Glomerular endothelial cell (primary cell): Measurements from ENCODE around the gene ZSCAN9. TPM values are rescaled to one million over a fixed set of nuclear protein-coding genes. Genes with fewer than 3 reads are reported as not detected.

Experiments used
- DNase-seq: peaks from one replicate; pipeline ENCODE4 v3.0.0-alpha.2; 2011; ENCODE audit warnings: low read depth, low spot score; ENCODE audit errors: extremely low read depth
- total RNA-seq: library from RNA; depleted of rRNA; stranded (reverse); fragments of >200 nt; gene quantifications from 2 replicates; pipeline ENCODE4 v1.2.3, GENCODE V29; 2015

ZSCAN9 gene
- 7.1 and 18.6 TPM in 2 replicates for total RNA-seq

DNA sequence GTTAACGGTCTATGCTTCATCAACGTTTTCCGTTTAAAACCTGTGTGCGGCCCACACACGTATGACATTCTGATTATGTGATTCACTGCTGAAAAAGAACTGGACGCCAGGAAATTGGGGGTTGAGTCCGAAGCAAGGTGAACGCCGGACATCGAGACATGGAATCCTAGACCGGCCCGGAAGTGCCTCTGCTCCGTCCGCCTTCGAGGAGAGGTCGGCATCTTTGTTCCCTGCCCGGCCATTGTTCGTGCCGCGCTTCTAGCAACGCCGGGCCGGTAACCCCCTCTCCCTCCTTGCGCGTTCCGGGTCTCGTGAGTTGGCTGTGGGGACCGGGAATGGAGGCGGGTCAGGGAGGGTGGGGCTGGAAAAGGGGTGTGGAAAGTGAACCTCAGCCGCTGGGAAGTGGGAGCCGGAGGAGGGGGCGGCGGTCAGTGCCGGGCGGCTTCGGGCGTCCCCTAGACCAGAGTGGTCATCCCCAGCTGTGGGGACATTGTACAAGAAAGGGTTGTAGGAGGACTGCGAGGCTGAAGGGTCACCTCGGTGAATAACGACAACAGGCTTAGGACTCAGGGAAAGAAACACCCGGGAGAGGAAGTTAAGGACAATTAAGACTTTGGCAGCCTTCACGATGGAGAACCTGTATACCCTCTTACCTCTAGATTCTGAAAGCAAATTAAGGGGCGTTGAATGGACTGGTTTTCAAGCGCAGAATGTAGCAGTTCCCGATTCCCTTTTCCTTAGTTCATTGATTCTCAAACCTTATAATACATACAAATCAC is at the start of gene ZSCAN9:
Gene ZSCAN9, plus strand, starts transcription at position 220 of the 779 bp plus-strand sequence. CDS start 1,810 bp downstream, outside the sequence.
- DNase-seq: peak; percentile 77

DNA sequence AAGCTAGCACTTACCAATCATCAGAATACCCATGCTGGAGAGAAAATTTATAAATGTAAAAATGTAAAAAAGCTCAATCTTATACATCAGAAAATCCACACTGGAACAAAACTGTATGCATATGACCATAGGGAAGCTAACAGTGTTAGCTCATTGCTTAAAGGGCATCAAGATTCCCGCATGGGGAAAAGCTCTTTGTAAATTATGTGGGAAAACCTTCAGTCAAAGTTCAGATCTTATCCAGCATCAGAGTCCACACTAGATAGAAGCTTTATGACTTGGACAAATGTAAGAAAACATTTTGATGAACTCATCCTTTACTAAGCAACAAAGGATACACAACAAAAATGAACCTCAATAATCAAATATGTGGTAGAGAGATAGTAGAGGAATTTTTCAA is 48.7 kb upstream of the ZSCAN9 start:
- DNase-seq: no peak

DNA sequence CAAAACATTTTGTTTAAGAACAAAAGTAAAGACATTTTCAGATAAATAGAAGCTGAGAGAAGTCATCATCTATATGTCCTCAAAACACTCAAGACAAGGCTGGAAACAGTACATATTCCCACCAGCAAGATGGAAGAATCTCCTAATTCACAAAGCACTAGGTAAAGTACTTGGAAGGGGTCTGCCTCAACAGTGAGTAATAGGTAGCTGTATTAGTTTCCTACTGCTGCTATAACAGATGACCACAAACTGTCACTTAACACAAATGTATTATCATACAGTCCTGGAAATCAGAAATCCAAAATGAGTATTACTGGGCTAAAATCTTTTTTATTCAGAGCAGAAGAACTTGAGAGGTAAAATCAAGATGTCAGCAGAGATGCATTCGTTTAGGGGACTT is 42.8 kb upstream of the ZSCAN9 start:
- no peak for DNase-seq

DNA sequence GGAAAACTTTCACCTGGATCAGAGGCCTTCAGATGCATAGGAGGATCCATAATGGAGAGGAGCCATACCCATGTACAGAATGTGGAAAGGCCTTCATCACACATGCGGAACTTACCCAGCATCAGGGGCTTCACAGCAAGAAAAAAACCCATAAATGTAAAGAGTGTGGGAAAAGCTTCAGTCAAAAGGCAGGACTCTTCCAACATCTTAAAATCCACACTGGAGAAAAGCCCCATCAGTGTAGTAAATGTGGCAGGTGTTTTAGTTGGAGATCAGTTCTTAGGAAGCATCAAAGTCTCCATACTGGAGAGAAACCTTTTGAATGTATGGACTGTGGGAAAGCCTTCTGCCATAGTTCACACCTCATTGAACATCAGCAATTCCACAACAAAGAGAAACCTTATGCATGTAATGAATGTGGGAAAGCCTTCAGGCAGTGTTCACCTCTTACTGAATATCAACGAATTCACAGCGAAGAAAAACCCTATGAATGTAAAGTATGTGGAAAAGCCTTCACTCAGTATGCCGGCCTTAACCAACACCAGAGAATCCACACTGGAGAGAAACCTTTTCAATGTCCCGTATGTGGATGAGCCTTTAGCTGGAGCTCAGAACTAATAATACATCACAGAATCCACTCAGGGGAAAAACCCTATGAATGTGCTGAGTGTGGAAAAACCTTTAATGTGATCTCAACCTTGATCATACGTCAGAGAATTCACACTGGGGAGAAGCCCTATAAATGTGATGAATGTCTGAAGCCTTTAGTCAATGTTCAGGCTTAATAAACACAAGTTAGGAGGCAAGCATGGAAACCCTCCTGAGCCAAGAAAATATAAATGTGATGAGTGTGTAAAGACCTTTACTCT is 36.7 kb upstream of the ZSCAN9 start:
- DNase-seq: no peak

DNA sequence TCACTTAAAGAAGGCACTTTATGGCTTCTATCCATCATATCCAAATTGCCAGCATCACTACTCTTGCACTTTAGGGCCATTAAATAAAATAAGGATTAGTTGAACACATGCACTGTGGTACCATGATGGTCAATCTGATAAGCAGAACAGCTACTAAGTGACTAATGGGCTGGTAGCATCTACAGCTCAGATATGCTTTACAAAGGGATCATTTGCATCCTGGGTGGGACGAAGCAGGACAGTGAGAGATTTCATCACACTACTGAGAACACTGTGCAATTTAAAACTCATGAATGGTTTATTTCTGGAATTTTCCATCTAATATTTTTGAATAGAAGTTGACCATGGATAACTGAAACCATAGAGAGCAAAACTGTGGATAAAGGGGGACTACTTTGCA is 25.1 kb upstream of the ZSCAN9 start:
- no peak for DNase-seq

DNA sequence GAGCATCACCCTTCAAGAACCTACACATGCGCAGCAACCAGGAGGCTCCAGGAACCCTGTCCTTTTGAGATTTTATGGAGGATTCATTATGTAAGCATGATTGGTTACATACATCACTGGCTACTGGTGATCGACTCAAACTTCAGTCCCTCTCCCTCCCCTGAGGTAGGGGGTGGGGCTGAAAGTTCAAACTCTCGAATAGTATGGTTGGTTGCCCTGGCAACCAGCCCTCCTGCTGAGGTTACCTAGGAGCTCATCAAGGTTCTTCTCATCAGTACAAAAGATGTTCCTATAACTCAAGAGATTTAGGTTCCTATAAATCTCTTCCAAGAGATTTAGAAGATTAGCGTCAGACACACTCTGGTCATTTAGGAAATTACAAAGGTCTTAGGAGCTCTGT is 21.9 kb upstream of the ZSCAN9 start:
- DNase-seq: no peak

DNA sequence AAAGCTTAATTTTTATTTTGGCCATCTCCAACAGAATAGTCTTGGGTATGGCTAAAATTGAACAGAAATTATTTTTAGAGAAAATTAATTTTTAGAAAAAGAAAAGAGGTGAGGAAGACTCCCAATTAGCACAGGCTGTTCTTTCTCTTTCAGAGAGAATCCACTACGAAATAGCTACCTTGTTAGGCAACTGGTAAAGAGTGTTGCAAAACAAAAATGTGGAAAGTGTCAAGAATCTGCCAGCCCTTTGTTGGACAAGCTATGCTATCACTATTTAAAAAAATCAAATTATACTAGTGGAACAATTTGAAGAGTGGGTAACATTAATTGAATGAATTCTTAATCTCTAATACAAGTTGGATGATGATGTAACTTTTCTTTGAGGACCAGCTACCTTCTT is 19.2 kb upstream of the ZSCAN9 start:
- no peak for DNase-seq

DNA sequence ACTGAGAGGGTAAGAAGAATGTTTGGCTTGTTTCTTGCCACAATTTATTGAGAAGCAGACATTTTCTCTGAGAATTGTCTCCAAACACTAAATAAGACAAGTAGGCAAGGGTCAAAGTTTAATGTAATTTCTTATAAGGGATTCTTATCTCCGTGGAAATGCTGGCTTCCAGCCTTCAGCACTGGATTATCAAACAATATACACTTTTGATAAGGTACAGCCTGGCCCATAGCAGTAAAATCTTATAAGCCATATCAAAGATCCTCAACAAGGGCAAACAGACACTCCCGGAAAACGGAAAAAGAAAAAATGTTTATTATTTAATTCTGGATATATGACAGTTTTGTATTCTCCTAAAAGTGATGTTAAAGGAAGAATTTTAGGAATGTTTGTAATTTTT is 18.5 kb upstream of the ZSCAN9 start:
- no peak for DNase-seq

DNA sequence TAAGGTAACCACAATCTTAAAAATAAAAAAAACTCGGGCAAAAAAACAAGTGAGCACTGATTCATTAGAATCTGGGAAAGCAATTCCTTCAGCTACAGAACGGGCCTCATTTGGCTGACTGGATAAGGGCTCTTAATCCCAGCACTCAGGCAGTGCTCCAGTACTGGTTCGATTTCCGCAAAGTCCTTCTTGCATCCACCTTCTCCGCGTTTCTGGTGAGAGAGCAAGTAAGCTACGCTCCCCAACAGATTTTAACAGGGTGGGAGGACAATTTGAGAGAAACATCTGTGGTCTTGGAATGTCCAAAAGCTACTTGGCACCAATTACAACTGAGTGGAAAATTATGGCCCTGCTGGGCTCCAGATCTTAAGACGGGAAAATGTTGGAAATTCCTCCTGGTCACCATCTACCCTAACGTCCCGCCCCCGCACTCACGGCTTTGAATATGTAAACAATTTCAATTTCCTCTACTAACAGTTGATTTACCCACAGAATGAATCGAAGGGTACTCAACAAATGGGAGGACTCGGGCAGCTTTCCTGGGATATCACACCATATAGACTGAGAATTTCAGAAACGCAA is 18.1 kb upstream of the ZSCAN9 start:
- DNase-seq: no peak

DNA sequence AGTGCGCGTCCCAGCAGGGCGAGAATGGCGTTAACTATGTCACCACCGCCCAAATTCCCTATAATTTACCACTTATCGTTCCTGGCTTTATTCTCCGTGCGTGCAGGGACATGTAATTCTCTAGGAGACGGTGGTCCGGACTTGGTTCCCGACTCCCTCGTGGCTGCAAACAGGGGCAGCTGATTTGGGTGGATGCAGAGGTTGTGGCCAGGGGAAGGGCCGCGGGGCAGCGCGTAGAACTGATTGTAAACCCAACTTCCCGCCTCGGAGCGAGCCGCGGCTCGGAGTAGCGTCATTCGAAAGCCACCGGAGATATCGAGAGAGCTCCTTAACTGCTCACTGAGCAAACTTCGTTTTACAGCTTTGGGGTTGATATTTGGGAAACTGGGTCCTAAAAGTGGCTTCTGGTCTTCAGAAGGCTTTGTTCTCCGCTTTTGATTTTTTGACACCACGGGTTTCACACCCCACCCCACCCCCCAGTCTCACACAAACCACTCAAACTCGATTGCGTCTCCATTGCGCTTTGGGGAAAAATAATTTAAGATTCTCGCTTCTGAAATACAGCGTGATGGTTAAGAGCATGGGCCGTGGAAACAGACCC is 17.5 kb upstream of the ZSCAN9 start:
- DNase-seq: no peak

DNA sequence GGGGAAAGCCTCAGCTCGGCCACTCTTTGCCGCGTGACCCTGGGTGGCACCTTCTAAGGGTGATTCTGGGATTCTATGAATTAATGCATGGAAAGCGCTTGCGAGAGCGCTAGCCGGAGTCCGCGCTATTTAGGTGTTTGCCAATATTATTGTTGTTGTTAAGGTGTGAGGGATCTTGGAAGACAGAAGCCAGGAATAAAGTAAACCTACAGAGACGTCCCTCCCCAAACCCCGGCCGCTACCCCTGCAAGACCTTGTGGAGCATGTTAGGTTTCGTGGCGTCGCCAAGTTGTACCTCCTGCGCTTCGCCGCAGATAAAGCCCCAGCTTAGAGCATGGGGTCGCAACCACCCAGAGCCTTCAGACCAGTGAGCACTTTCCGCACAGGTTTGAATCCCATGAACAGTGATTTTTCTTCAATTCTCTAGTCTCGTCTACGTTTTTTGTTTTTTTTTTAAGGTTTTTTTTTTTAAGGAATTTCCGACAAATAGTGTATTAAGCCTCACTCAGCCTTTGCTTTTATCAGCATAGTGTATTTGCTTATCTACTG is 16.9 kb upstream of the ZSCAN9 start:
- no peak for DNase-seq

DNA sequence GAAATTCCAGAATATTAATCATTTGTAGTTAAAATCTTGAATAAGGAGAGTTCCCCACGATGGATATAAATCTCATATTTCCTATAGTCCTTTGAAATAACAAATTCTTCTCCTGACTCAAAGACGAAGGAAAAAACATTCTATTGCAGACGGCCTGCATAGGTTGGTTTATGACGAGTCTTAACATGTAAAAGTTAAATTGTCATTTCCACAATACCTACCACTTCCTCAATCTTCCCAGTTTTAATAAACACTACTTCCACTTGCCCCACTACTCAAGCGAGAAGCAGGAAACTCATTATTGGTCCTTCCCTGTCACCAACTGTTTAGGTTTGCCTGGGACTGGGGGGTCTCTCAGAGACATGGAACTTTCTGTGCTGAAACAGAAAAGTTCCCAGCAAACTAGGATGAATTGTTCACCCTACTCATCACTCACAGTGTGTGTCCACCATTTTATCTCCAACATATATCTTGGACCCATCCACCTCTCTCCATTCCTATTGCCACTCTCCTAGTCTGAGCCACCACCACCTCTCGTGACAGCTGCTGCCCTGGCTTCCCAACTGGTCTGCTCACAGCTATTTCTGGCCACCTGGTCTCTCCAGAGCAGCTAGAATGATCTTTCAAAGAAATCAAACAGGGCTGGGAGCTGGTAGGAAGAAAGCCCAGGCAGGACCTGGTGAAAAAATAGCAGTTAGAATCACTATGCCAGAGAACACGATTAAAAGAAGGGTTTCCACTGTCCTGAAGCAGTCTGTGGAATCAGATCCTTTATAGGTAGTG is 15.1 kb upstream of the ZSCAN9 start:
- no peak for DNase-seq

DNA sequence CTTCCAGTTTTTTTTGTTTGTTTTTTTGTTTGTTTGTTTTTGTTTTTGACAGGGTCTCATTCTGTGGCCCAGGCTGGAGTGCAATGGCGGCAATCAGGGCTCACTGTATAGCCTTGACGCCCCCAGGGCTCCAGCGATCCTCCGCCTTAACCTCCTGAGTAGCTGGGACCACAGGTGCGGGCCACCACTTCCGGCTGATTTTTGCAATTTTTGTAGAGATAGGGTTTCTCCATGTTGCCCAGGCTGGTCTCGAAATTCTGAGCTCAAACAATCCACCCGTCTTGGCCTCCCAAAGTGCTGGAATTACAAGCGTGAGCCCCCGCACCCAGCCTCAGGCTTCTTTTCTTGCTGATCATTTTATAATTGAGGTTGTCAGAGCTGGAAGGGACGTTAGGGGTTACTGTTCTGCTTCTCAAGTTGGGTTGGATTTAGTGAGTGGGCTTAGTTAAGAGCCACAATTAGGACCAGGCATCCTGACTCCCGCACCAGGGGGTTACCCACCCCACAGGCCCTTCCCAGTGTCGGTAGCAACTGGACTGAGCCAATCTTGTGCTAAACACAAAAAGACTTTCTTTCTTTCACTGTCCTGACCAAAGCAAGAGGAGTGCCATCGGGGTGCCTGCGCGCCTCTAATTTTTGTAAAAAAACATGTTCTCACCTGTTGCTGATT is 13.1 kb upstream of the ZSCAN9 start:
- no peak for DNase-seq

DNA sequence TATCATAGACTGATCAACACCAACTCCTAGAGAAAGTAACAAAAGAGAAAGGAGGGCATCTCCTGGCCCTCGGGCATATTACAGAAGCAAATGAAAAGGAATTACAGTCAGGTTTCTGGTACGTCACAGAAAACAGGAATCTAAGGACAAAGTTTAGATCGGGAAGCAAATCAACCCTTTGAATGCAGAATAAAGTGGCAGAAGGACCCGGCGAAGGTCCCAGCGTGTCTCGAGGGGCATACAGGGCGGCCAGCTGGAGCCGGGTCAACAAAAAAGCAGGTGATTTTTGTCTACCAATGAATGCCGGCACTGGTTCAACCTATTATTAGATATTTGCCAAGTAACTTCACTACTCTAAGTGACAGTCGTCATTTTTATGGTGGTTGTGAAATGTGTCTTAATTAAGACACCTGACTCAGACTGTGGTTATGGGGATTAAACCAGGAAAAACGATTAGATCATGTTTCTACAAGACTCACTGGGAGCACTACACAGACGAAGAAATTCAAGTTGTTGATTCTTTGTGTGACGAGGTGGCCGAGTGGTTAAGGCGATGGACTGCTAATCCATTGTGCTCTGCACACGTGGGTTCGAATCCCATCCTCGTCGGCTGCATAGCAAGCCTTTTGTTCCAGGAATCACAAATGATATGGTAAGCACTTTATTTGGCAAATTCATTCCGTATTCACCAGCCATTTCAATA is 12.4 kb upstream of the ZSCAN9 start:
- peak; percentile 89 for DNase-seq

DNA sequence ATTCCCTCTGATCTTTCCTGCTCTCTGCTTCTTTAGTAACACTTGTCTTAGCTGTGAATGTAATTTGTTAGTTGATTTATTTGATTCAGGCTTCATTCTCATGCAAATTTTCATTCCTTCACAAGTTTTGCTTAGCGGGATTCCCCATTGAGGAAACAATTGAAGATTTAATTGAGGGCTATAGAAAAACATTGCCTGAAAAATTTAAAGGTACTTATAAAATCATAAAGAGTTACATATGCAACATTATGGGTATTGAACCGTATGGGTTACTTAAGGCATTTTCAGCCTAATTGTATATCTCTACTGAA is 11.9 kb upstream of the ZSCAN9 start:
- DNase-seq: no peak

DNA sequence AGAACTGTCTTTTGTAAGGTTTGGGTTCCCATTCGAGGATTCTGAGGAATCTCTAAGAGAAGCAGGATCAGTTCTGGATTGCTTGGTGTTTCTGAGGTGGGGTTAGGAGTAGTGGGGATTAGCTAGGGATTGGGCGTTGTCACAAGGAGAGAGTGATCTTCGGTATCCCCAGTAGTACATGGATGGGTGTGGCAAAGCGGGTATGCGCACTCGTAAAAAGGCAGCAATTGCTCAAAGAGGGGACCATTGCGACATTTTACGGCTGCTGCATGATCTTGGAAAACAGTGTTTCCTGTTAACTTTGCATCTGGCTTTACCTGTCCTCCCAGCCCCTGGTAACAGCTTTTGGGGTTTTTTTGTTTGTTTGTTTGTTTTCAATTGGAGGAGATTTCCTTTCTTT is 9.7 kb upstream of the ZSCAN9 start:
- DNase-seq: no peak

DNA sequence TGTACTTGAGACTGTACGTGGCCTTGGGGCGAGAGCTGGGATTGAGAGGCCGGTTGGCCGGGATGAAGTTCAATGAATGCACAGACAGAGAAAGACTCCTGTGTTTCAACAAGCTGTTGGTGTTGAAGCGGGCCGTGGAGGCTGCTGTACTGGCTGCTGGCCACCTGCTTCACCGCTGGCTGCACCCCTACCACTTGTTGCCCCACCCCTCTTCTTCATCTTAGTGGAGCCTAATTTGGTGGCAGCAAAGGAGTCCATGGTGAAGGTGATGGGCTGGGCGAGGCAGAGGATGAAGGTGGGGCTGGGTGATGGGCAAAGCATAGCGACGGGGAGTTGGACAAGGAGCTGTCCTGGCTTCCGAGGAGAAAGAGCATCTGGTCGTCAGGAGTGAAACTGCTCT is 7.2 kb upstream of the ZSCAN9 start:
- no peak for DNase-seq

DNA sequence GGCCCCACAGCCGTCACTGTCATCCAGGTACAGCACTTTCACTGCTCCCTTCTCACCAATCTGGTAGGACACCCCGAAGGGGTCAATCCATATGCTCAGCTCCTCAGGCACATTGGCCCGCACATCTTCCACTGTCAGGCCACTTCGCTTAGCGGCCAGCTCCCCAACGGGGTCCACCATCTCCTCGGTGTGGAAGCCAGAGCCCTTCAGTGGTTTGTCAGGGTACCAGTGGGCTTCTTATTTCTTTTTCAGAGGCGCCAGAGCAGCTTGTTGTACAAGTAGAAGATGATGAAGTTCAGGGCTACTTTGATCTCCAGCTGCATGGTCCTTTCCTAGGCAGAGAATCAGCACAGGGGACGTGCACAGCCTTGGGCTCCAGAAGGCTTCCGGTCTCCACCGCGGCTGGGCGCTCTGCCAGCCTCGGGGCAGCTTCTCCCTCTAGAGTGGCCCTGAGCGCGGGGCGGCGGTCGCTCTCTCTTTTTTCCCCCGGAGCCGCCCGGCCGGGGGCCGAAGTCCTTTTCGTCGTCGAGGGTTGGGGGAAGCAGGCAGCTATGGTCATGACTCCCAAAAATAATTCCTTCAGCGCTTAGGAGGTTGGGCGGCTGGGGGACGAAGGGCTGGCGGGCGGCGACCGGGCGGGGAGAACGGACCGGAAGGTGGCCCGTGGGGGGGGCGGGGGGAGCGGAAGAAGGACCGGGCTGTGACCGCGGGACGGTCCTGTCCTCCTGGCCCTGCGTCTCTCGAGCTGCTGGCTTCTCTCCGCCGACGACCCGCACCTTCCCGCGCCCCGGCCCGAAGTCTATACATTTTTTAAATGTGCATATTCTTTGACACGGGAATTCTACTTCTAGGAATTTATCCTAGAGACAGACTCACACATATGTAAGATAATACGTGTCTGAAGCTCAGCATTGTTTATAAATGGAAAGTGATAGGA is 6.5 kb upstream of the ZSCAN9 start:
- no peak for DNase-seq
